GM19023 (cell line): ENCODE data around the gene ARL5A.
"Not testable (repeated sequence)": the region's sequence is repeated elsewhere in the genome, so short reads cannot be mapped to it uniquely, and the experiment has no call there.

ENCODE experiments used
- ATAC-seq: cut with Tn5 transposase; IDR thresholded peaks from one replicate; pipeline ENCODE4 v1.9.1; 2021; ENCODE audit warnings: mild to moderate bottlenecking, moderate library complexity; ENCODE audit not compliant: unreplicated experiment

Gene ARL5A

DNA sequence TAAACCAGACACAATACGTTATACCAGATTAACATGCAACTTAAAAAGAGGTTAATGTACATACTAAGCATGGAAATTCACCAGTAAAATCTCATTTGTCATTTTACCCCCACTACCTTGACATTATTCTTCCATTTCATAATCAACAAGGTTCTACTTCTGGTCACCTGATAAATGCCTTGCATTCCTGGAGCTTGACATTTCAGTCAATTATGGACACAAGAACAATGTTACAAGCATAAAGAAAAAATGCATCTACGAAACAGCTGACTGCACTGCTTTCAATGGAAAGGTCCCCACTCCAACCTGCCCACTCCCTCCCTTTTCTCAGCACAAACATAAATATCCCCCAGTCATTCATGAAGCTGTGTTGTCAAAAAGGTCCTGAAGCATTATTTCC is 31.4 kb downstream of the ARL5A start:
- ATAC-seq, result no peak

- no peak for ATAC-seq
Measured at GRCh38 chr2:151795646-151796240, 32.5 kb downstream of the ARL5A start.

GRCh38 chr2:151794422-151794821 is 33.8 kb downstream of the ARL5A start:
- ATAC-seq, result not testable (repeated sequence)

DNA sequence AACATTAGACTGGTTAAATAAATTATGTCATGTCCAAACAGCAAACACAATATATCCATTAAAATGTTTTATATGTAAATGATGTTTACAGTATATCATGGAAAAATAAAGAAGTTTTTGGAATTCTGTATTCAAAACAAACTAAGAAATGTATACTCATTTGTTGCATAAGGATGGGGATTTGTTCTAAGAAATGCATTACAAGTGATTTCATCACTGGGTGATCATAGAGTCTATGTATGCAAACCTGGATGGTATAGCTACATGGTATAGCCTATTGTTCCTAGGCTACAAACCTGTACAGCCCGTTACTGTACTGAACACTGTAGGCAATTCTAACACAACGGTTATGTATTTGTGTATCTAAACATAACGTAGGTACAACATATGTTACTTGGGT is 35.1 kb downstream of the ARL5A start:
- no peak for ATAC-seq

DNA sequence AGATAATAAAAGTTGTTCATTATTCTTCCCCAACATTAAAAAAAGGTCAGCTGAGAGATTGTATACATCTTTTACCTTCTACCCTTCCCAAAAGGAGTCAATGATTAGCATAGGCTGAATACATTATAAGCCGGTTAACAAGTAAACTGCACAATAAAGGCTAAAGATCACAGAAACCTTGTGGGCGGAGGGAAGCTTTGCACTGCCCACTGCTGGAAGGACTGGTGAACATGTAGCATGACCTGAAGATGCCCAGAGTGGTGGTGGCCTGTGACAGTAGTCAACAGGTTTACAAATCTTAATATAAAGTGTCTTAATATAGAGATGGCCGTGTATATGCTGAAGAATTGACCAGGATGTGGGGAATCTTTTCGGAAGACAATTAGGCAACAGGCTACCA is 35.6 kb downstream of the ARL5A start:
- ATAC-seq, result no peak

- no peak for ATAC-seq
Measured at GRCh38 chr2:151791545-151791944, 36.7 kb downstream of the ARL5A start.

- ATAC-seq, result no peak
Measured at GRCh38 chr2:151790689-151791088, 37.5 kb downstream of the ARL5A start.

GRCh38 chr2:151789055-151789834 is 39.0 kb downstream of the ARL5A start:
- ATAC-seq, result no peak

GRCh38 chr2:151786483-151786882 is 41.7 kb downstream of the ARL5A start:
- ATAC-seq, result no peak

DNA sequence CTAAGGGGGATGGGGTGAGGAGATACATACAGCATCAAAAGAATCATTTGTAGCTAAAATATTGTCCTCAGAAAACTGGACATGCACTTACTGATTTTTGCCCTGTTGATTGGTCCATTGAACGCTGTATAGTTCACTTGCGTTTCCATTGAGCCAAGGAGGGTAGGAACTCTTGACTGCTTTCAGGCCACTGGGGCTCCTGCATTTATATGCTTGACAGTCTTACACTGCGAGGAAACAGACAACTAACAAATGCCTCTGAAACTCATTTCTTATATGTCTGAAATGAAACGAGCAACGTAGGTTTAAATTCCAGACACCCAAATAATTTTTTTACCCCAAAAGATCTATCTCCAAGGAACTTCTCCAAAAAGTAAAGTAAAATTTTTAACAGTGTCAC is 42.1 kb downstream of the ARL5A start:
- no peak for ATAC-seq

GRCh38 chr2:151783133-151783520 is 45.1 kb downstream of the ARL5A start:
- no peak for ATAC-seq

DNA sequence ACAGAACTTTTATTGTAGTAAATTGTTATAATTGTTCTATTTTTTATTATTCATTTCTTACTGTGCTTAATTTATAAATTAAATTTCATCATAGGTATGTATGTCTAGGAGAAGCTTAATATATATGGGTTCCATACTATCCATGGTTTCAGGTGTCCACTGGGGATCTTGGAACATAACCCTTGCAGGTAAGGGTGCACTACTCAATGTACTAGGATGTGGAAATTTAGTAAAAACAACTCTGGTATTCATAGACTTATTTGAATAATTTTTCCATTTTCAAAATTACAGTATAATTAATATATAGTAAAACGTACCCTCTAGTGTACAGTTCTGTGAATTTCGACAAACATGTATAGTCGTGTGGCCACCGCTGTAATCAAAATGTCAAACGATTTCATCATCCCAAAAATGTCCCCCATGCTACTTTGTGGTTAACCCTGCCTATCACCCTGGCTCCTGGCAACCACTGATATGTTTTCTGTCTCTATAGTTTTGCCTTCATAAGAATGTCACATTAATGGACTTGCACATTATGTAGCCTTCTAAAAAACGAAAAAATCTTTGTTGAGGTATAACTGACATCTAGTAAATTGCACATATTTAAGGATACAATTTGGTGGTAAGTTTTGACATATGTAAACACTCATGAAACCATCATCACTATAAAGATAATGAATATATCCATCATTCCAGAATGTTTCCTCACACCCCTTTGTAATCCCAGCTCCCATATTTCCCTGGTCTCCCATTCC is 45.7 kb downstream of the ARL5A start:
- ATAC-seq, result no peak

DNA sequence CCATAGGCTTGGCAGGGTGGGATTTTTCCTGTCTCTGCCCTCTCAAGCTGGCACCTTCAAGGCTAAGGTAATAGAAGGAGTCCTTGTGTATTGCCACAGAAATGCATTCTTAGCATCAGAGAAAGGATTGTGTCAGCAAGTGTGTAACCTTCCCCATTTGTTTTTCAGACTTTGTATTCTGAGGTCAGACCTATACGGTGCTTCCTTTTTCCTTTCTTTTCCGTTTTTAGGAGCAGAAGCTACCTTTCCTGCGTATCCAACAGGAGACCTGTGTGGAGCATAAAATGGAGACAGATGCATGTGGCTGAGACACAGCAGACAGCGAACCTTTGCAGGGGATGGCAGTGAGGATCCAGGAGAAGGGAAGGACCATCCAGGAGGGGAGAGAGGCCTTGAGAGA is 46.6 kb downstream of the ARL5A start:
- ATAC-seq, result no peak

DNA sequence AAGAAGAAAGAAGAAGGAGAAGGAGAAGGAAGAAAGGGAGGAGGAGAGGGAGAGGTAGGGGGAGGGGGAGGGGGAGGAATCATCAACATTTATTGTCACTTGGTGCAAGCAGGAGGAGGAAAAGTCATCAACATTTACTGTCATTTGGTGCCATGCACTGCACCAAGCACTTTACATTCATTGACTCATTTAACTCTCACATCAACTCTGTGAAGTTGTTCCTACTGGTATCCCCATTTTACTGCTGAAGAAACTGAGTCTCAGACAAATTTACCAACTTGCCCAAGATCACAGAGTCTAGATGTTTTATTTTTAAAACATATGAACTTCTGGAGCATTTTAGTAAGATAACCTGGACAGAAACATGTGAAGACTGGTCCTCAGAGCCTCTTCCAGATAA is 47.3 kb downstream of the ARL5A start:
- ATAC-seq, result no peak

DNA sequence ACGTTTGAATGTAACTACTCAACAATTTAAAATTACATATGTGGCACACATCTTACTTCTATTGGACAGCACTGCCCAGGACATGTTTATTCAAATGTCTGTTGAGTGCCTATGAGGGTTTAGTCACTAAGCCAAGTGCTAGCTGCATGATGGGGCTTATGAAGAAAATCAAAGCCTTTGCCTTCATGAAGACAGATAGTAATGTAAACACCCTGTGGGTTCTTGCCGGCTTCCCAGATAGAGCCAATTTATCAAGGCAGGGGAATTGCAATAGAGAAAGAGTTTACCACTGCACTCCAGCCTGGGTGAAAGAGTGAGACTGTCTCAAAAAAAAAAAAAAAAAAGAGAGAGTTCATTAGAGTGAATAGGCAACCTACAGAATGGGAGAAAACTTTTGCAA is 50.3 kb downstream of the ARL5A start:
- no peak for ATAC-seq

- no peak for ATAC-seq
Measured at GRCh38 chr2:151777487-151777886, 50.7 kb downstream of the ARL5A start.

DNA sequence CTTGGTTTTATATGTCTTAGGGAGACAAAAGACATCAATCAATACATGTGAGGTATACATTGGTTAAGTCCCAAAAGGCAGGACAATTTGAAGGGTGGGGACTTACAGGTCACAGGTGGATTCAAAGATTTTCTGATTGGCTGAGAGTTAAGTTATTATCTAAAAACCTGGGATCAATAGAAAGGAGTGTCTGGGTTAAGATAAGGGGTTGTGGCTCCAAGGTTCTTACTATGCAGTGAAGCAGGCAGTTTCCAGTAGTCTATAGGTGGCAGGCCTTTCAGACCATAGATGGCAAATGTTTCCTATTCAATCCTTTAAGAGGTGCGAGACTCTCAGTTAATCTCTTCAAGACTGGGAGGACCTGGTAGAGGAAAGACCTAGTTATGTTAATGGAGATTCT is 51.9 kb downstream of the ARL5A start:
- ATAC-seq, result no peak

DNA sequence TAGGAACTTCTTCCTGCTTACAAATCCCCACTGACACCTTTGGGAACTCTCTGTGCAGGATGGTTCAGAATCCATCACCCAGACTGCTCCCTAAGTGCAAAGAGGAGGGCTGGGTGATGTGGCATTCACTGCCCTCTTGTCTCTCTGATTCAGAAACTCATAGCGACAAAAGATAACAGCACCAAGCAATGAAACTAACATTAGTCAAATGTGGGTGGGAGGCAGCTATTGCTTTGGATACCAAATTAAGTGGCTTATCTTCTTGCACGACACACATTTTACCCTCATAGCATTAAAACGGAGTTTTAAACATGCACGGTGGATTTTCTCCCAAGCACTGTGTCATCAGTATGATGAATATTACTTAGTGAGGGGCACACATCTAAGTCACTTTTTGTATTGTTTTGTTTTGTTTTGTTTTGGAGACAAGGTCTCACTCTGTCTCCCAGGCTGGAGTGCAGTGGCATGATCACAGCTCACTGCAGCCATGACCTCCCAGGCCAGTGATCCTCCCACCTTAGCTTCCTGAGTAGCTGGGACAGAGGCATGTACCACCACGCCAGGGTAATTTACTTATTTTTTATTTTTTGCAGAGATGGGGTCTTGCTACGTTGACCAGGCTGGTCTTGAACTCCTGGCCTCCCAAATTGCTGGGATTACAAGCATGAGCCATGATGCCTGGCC is 53.0 kb downstream of the ARL5A start:
- no peak for ATAC-seq

GRCh38 chr2:151774506-151774905 is 53.7 kb downstream of the ARL5A start:
- ATAC-seq, result no peak

- ATAC-seq, result peak; percentile 95
Measured at GRCh38 chr2:151771599-151772358, 56.4 kb downstream of the ARL5A start.

DNA sequence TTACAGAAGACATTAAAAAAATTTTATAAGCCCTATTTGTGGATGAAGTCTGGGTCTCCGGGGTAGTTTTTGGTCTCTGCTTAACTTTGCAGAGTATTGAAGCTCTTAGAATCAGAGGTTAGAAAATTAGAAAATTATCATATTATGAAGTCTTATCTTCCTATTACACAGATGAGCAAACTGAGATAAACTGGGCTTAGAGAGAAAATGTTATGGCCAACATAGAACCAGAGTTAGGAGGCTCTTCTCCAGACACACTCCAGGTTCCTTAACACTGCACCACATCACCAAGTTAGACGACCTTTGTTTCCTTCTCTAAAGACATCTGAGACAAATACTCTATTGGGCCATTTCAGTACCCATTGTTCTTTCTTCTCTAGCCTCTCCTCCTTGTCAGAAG is 57.2 kb downstream of the ARL5A start:
- peak; percentile 27 for ATAC-seq
